Endothelial cell of umbilical vein (primary cell): ENCODE measurements around the gene COBLL1. TPM values are rescaled to one million over a fixed set of nuclear protein-coding genes. Genes with fewer than 3 reads are reported as not detected.

Source experiments
- BruUV-seq: library from RNA; stranded (reverse); fragments of 400-500 nt; replicated peaks from 2 replicates; lab custom pipeline; 2021; lab: Mats Ljungman, UMichigan
- CTCF ChIA-PET: fragments of 300-600, 350-600 bp; sonication (Branson Sonifier 250); formaldehyde crosslinking; loops from one replicate; lab custom pipeline; 2021; ENCODE audit warnings: antibody characterized with exemption, inconsistent platforms; lab: Charles Lee
- POLR2A ChIA-PET: fragments of 300-600, 350-600 bp; sonication (Branson Sonifier 250); formaldehyde crosslinking; loops from one replicate; lab custom pipeline; 2021; ENCODE audit warnings: antibody characterized with exemption, inconsistent platforms; lab: Charles Lee
- DNase-seq: peaks from one replicate; pipeline ENCODE4 v3.0.0-alpha.2; 2011; ENCODE audit warnings: low read depth, low spot score
- FAIRE-seq: peaks from 2 replicates; lab custom pipeline; 2011; peaks lifted over from hg19 to GRCh38; lab: Jason Lieb, UNC
- H2AFZ ChIP-seq: 2 replicates; pipeline ENCODE4 v1.6.0; 2012; ENCODE audit warnings: low read depth, low read length, control low read depth, inconsistent platforms
- H3K27ac ChIP-seq: 2 replicates; pipeline ENCODE4 v1.5.1; 2011; ENCODE audit warnings: low read depth, mild to moderate bottlenecking, control low read depth, low read length, moderate library complexity; ENCODE audit not compliant: insufficient read depth
- H3K27me3 ChIP-seq, 2 experiments: 2 replicates each; pipeline versions ENCODE4 v1.6.0 to v1.6.1; 2011; ENCODE audit warnings: low read length in 2 of 2, mixed read lengths in 1 of 2; ENCODE audit not compliant: control insufficient read depth in 2 of 2, insufficient read depth in 2 of 2
- H3K36me3 ChIP-seq, 2 experiments: 2 replicates in 1 of 2; 3 replicates in 1 of 2; pipeline ENCODE4 v1.5.1; 2011; ENCODE audit warnings: low read length in 2 of 2, mild to moderate bottlenecking in 1 of 2, moderate library complexity in 1 of 2; ENCODE audit not compliant: control insufficient read depth in 2 of 2, insufficient read depth in 2 of 2; ENCODE audit errors: extremely low read depth in 1 of 2
- H3K4me1 ChIP-seq: 3 replicates; pipeline ENCODE4 v1.5.1; 2011; ENCODE audit warnings: mild to moderate bottlenecking, low read length; ENCODE audit not compliant: control insufficient read depth, insufficient read depth; ENCODE audit errors: extremely low read depth
- H3K4me2 ChIP-seq: 2 replicates; pipeline ENCODE4 v1.6.1; 2011; ENCODE audit warnings: low read length, control low read depth, mixed read lengths; ENCODE audit not compliant: insufficient read depth
- H3K4me3 ChIP-seq, 3 experiments: fragments of 200-600 bp in 1 of 3; sonication (generic), shearing (Covaris generic) in 1 of 3; replicated peaks in 1 of 3; 2 replicates each; pipeline ENCODE4 v1.5.1; 2011 to 2016; ENCODE audit warnings: control low read depth in 3 of 3, low read length in 3 of 3, mild to moderate bottlenecking in 2 of 3, inconsistent platforms in 1 of 3, low read depth in 1 of 3, moderate library complexity in 1 of 3; ENCODE audit not compliant: insufficient read depth in 1 of 3
- H3K79me2 ChIP-seq: 2 replicates; pipeline ENCODE4 v1.6.0; 2012; ENCODE audit warnings: low read length, inconsistent platforms; ENCODE audit not compliant: control insufficient read depth, insufficient read depth
- H3K9ac ChIP-seq: replicated peaks from 2 replicates; pipeline ENCODE3; 2011; ENCODE audit warnings: low read length, control low read depth; ENCODE audit not compliant: insufficient read depth; ENCODE audit errors: extremely low read depth
- H3K9me1 ChIP-seq: replicated peaks from 3 replicates; pipeline ENCODE4 v1.6.0; 2011; ENCODE audit warnings: mild to moderate bottlenecking, low read length; ENCODE audit not compliant: control insufficient read depth, insufficient read depth; ENCODE audit errors: extremely low read depth
- H3K9me3 ChIP-seq: replicated peaks from 2 replicates; pipeline ENCODE4 v1.5.1; 2012; ENCODE audit warnings: low read length, inconsistent platforms; ENCODE audit not compliant: control insufficient read depth, insufficient read depth
- H4K20me1 ChIP-seq: replicated peaks from 2 replicates; pipeline ENCODE3; 2011; ENCODE audit warnings: mild to moderate bottlenecking, low read length; ENCODE audit not compliant: control insufficient read depth, insufficient read depth; ENCODE audit errors: extremely low read depth
- CTCF ChIP-seq, 2 donors: IDR thresholded peaks; 1 replicate in 1 of 2; 2 replicates in 1 of 2; pipeline ENCODE4 v1.5.1; 2011; ENCODE audit warnings: low read length in 2 of 2, mild to moderate bottlenecking in 2 of 2, moderate library complexity in 2 of 2, control low read depth in 1 of 2, inconsistent platforms in 1 of 2, low read depth in 1 of 2; ENCODE audit not compliant: insufficient read depth in 1 of 2; ENCODE audit errors: extremely low read depth in 1 of 2
- EZH2 ChIP-seq: IDR thresholded peaks from 2 replicates; pipeline ENCODE4 v1.6.1; 2012; ENCODE audit warnings: borderline replicate concordance, low read depth, mild to moderate bottlenecking, moderate library complexity, low read length, inconsistent platforms; ENCODE audit not compliant: severe bottlenecking
- FOS ChIP-seq: IDR thresholded peaks from 2 replicates; pipeline ENCODE4 v1.6.1; 2011; ENCODE audit warnings: mild to moderate bottlenecking, low read length, moderate library complexity, borderline replicate concordance; ENCODE audit not compliant: insufficient read depth
- GATA2 ChIP-seq: IDR thresholded peaks from 2 replicates; pipeline ENCODE4 v1.7.0; 2011; ENCODE audit warnings: low read depth, mild to moderate bottlenecking, moderate library complexity, mixed read lengths, low read length; ENCODE audit not compliant: insufficient read length, insufficient read depth
- JUN ChIP-seq: IDR thresholded peaks from 2 replicates; pipeline ENCODE4 v1.6.1; 2011; ENCODE audit warnings: borderline replicate concordance, low read depth; ENCODE audit not compliant: insufficient read length, insufficient read depth
- MYC ChIP-seq: IDR thresholded peaks from one replicate; pipeline ENCODE4 v1.6.1; 2011; ENCODE audit warnings: mild to moderate bottlenecking, low read depth, low read length
- POLR2A ChIP-seq: IDR thresholded peaks from 2 replicates; pipeline ENCODE4 v1.6.1; 2012; ENCODE audit warnings: low read depth, mild to moderate bottlenecking, control low read depth, low read length
- POLR2AphosphoS5 ChIP-seq: IDR thresholded peaks from 2 replicates; pipeline ENCODE4 v1.6.1; 2012; ENCODE audit warnings: low read depth, mild to moderate bottlenecking, control low read depth, low read length, moderate library complexity; ENCODE audit not compliant: insufficient read depth
- dilution Hi-C: fragments of 300-500 bp; cut with MboI; formaldehyde crosslinking; loops from one replicate; pipeline ENCODE4 v1.15.0; 2019; ENCODE audit warnings: low sequenced_read_pairs; ENCODE audit not compliant: extremely low pct_ligation_motif_present
- intact Hi-C: fragments of 100-400 bp; cut with micrococcal nuclease; formaldehyde crosslinking; loops from one replicate; pipeline ENCODE4 v1.10.0; 2022
- polyA plus RNA-seq, 4 experiments: library from polyadenylated mRNA; depleted of rRNA in 3 of 4; stranded (reverse) in 3 of 4; unstranded in 1 of 4; fragments of >200 nt; gene quantifications; 2 replicates each; pipeline versions ENCODE4 v1.2.1 to v1.2.3, GENCODE V29; 2011 to 2012; ENCODE audit warnings: missing spikeins in 1 of 4
- total RNA-seq: library from RNA; stranded (reverse); gene quantifications from 2 replicates; pipeline ENCODE4 v1.2.3, GENCODE V29; 2021
- TF ChIP-seq, protein P1 (sequence below): IDR thresholded peaks from 2 replicates; pipeline ENCODE4 v1.6.1; 2011; ENCODE audit not compliant: insufficient read depth, insufficient read length

Gene COBLL1
- total and polyA plus RNA-seq, 2 donors (not counting 3 experiments of a cell fraction or from before 2014, with no cell fraction given): 9.1 to 38.4 TPM

DNA sequence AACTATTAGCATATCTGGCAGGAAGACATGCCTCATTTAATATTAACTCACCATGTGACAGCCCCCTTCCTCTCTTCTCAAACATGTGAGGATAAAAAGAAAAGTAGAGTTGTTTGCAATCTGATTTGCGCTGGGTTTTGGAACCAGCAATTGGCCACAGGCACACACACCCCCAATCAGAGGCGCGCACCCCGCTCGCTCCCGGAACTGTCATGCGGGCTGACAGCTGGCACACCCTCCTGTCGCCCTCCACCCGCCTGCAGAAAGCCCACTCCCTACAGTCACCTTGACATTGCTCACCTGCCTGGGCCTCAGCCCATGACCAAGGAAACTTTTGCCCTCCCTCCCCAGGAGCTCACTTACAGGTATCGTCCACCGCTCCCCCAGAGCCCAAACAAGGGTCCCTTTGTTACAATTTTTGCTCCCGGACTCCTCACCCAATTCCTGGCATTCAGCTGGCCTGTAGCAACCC lies 1.1 kb downstream of the COBLL1 start:
- Histone ChIP-seq H3K9me3 (no peaks in the 10 kb centered on the region), H3K4me1 (peaks cover 19% of the 10 kb centered on the region), H4K20me1 (no peaks in the 10 kb centered on the region), H3K27me3 (no peaks in the 10 kb centered on the region), H2AFZ (peak overlapping the region; percentile 82), H3K79me2 (peaks cover 5% of the 10 kb centered on the region), H3K4me3 (peak overlapping the region; percentile 48 to 84 (median 80)), H3K4me2 (peak overlapping the region; percentile 96), H3K9ac (peak overlapping the region; percentile 91), H3K36me3 (no peaks in the 10 kb centered on the region), H3K27ac (peak overlapping the region; percentile 74), H3K9me1 (no peaks in the 10 kb centered on the region)
- TF ChIP-seq, protein P1, sequence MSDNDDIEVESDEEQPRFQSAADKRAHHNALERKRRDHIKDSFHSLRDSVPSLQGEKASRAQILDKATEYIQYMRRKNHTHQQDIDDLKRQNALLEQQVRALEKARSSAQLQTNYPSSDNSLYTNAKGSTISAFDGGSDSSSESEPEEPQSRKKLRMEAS: no peak
- no peak for TF ChIP-seq MYC
- TF ChIP-seq EZH2: no peak
- TF ChIP-seq GATA2: no peak
- TF ChIP-seq JUN: no peak
- TF ChIP-seq CTCF (IDR thresholded peaks at IDR 0.05; ENCODE audit: extremely low read depth in 1 of 2, insufficient read depth in 1 of 2, low read depth in 1 of 2, low read length in 2 of 2): no peak
- TF ChIP-seq POLR2A: no peak
- no peak for TF ChIP-seq POLR2AphosphoS5
- no peak for TF ChIP-seq FOS
- CTCF ChIA-PET: interaction anchor here (1.1 to 3.6 kb wide), 17 partner anchors 12 to 152 kb away, joined by 3 to 48 read pairs (median 11); no protein-coding TSS in a partner anchor
- POLR2A ChIA-PET: no interaction called here
- no TSS peak for BruUV-seq
- dilution Hi-C loops: no loop called here
- FAIRE-seq: no peak
- peak; percentile 66 for DNase-seq
- intact Hi-C loops: loop anchor here (2.0 to 5.0 kb wide), 3 partner anchors 46 to 152 kb away; no protein-coding TSS in a partner anchor
